Peyer's patch (tissue), 4 donors: Measurements from ENCODE around the gene IGF1R.

Experiments
- POLR2A ChIP-seq, 2 donors: fragments of 450-650 bp; IDR thresholded peaks; one replicate each; pipeline ENCODE4 v1.5.1; 2017; ENCODE audit warnings: antibody characterized with exemption in 2 of 2, mild to moderate bottlenecking in 2 of 2, moderate library complexity in 2 of 2
- TF ChIP-seq, protein P1 (sequence below), 6 experiments: fragments of 450-650 bp in 4 of 6; fragments of 200-600 bp in 2 of 6; sonication (generic) in 1 of 6; IDR thresholded peaks; one replicate each; pipeline ENCODE4 v1.5.1; 2017 to 2019; ENCODE audit warnings: antibody characterized with exemption in 6 of 6, mild to moderate bottlenecking in 3 of 6, moderate library complexity in 1 of 6

GRCh38 chr15:98806275-98806895 lies 158.0 kb downstream of the IGF1R start:
- TF ChIP-seq, protein P1, sequence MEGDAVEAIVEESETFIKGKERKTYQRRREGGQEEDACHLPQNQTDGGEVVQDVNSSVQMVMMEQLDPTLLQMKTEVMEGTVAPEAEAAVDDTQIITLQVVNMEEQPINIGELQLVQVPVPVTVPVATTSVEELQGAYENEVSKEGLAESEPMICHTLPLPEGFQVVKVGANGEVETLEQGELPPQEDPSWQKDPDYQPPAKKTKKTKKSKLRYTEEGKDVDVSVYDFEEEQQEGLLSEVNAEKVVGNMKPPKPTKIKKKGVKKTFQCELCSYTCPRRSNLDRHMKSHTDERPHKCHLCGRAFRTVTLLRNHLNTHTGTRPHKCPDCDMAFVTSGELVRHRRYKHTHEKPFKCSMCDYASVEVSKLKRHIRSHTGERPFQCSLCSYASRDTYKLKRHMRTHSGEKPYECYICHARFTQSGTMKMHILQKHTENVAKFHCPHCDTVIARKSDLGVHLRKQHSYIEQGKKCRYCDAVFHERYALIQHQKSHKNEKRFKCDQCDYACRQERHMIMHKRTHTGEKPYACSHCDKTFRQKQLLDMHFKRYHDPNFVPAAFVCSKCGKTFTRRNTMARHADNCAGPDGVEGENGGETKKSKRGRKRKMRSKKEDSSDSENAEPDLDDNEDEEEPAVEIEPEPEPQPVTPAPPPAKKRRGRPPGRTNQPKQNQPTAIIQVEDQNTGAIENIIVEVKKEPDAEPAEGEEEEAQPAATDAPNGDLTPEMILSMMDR (IDR thresholded peaks at IDR 0.05): no peak
- no peak for TF ChIP-seq POLR2A (IDR thresholded peaks at IDR 0.05)
